HEK293 (cell line): ENCODE data around the gene ITGB4.

ENCODE experiments used
- HOXD13 ChIP-seq: sonication (generic); formaldehyde crosslinking; IDR thresholded peaks from 2 replicates; pipeline ENCODE4 v1.8.0; 2022; ENCODE audit warnings: missing genetic modification reagents, borderline replicate concordance
- ZBTB21 ChIP-seq: fragments of 450-650 bp; formaldehyde crosslinking; IDR thresholded peaks from 2 replicates; pipeline ENCODE4 v1.5.1; 2017; ENCODE audit warnings: missing biosample characterization, missing genetic modification characterization
- ZNF585B ChIP-seq: fragments of 450-650 bp; formaldehyde crosslinking; IDR thresholded peaks from 2 replicates; pipeline ENCODE4 v1.5.1; 2016; ENCODE audit warnings: missing biosample characterization, missing genetic modification characterization
- ZNF664 ChIP-seq: fragments of 450-650 bp; formaldehyde crosslinking; IDR thresholded peaks from 2 replicates; pipeline ENCODE4 v1.5.1; 2016; ENCODE audit warnings: missing biosample characterization, missing genetic modification characterization
- TF ChIP-seq, protein P1 (sequence below): fragments of 450-650 bp; formaldehyde crosslinking; IDR thresholded peaks from 2 replicates; pipeline ENCODE4 v1.5.1; 2017; ENCODE audit warnings: missing biosample characterization, missing genetic modification characterization
- TF ChIP-seq, protein P2 (sequence below): fragments of 450-650 bp; formaldehyde crosslinking; IDR thresholded peaks from 2 replicates; pipeline ENCODE4 v1.5.1; 2016; ENCODE audit warnings: missing biosample characterization, missing genetic modification characterization
- TF ChIP-seq, protein P3 (sequence below): fragments of 450-650 bp; formaldehyde crosslinking; IDR thresholded peaks from 2 replicates; pipeline ENCODE4 v1.5.1; 2016; ENCODE audit warnings: missing biosample characterization, missing genetic modification characterization
- TF ChIP-seq, protein P4 (sequence below): fragments of 450-650 bp; formaldehyde crosslinking; optimal IDR thresholded peaks from 2 replicates; pipeline ENCODE3; 2016; ENCODE audit warnings: missing biosample characterization, mild to moderate bottlenecking, missing genetic modification characterization

DNA sequence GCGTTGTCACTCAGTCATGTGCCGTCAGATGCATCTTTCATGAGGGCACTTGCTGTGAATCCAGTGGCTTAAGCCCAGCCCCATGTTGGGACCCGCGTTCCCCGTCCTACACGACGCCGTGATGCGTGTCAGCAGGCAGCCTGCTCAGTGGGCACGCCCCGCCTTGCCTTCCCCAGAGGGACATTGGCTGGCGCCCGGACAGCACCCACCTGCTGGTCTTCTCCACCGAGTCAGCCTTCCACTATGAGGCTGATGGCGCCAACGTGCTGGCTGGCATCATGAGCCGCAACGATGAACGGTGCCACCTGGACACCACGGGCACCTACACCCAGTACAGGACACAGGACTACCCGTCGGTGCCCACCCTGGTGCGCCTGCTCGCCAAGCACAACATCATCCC is 8.8 kb downstream of the ITGB4 start:
- TF ChIP-seq, protein P1, sequence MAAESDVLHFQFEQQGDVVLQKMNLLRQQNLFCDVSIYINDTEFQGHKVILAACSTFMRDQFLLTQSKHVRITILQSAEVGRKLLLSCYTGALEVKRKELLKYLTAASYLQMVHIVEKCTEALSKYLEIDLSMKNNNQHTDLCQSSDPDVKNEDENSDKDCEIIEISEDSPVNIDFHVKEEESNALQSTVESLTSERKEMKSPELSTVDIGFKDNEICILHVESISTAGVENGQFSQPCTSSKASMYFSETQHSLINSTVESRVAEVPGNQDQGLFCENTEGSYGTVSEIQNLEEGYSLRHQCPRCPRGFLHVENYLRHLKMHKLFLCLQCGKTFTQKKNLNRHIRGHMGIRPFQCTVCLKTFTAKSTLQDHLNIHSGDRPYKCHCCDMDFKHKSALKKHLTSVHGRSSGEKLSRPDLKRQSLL = no peak
- no peak for TF ChIP-seq ZNF585B
- TF ChIP-seq HOXD13 (CRISPR knock-in tag) = no peak
- TF ChIP-seq, protein P2, sequence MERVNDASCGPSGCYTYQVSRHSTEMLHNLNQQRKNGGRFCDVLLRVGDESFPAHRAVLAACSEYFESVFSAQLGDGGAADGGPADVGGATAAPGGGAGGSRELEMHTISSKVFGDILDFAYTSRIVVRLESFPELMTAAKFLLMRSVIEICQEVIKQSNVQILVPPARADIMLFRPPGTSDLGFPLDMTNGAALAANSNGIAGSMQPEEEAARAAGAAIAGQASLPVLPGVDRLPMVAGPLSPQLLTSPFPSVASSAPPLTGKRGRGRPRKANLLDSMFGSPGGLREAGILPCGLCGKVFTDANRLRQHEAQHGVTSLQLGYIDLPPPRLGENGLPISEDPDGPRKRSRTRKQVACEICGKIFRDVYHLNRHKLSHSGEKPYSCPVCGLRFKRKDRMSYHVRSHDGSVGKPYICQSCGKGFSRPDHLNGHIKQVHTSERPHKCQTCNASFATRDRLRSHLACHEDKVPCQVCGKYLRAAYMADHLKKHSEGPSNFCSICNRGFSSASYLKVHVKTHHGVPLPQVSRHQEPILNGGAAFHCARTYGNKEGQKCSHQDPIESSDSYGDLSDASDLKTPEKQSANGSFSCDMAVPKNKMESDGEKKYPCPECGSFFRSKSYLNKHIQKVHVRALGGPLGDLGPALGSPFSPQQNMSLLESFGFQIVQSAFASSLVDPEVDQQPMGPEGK = no peak
- TF ChIP-seq ZNF664 (tag by site-specific recombination) = no peak
- TF ChIP-seq, protein P3, sequence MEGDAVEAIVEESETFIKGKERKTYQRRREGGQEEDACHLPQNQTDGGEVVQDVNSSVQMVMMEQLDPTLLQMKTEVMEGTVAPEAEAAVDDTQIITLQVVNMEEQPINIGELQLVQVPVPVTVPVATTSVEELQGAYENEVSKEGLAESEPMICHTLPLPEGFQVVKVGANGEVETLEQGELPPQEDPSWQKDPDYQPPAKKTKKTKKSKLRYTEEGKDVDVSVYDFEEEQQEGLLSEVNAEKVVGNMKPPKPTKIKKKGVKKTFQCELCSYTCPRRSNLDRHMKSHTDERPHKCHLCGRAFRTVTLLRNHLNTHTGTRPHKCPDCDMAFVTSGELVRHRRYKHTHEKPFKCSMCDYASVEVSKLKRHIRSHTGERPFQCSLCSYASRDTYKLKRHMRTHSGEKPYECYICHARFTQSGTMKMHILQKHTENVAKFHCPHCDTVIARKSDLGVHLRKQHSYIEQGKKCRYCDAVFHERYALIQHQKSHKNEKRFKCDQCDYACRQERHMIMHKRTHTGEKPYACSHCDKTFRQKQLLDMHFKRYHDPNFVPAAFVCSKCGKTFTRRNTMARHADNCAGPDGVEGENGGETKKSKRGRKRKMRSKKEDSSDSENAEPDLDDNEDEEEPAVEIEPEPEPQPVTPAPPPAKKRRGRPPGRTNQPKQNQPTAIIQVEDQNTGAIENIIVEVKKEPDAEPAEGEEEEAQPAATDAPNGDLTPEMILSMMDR (tag by site-specific recombination) = no peak
- no peak for TF ChIP-seq ZBTB21
- TF ChIP-seq, protein P4, sequence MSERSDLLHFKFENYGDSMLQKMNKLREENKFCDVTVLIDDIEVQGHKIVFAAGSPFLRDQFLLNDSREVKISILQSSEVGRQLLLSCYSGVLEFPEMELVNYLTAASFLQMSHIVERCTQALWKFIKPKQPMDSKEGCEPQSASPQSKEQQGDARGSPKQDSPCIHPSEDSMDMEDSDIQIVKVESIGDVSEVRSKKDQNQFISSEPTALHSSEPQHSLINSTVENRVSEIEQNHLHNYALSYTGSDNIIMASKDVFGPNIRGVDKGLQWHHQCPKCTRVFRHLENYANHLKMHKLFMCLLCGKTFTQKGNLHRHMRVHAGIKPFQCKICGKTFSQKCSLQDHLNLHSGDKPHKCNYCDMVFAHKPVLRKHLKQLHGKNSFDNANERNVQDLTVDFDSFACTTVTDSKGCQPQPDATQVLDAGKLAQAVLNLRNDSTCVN (tag by site-specific recombination) = no peak
